ENCODE measurements around the gene ALDH3A1.

ALDH3A1 gene

DNA sequence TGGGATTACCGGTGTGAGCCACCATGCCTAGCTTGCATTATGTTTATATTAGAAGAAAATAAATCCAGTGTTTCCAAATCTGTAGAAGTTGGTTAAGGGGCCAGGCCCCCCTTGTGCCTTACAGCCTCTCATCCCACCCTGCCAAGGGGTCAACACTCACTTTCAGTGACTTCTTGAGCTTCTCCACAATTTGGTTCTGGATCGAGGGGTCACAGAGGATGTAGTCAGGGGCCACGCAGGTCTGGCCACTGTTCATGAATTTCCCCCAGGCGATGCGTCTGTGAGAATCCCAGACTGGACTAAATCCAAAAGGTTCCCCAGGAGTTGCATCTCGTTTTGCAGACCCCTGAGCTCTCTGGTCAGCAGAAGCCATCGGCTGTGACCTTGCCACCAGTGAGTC lies 7.2 kb downstream of the ALDH3A1 start:
- no peak for ATAC-seq

DNA sequence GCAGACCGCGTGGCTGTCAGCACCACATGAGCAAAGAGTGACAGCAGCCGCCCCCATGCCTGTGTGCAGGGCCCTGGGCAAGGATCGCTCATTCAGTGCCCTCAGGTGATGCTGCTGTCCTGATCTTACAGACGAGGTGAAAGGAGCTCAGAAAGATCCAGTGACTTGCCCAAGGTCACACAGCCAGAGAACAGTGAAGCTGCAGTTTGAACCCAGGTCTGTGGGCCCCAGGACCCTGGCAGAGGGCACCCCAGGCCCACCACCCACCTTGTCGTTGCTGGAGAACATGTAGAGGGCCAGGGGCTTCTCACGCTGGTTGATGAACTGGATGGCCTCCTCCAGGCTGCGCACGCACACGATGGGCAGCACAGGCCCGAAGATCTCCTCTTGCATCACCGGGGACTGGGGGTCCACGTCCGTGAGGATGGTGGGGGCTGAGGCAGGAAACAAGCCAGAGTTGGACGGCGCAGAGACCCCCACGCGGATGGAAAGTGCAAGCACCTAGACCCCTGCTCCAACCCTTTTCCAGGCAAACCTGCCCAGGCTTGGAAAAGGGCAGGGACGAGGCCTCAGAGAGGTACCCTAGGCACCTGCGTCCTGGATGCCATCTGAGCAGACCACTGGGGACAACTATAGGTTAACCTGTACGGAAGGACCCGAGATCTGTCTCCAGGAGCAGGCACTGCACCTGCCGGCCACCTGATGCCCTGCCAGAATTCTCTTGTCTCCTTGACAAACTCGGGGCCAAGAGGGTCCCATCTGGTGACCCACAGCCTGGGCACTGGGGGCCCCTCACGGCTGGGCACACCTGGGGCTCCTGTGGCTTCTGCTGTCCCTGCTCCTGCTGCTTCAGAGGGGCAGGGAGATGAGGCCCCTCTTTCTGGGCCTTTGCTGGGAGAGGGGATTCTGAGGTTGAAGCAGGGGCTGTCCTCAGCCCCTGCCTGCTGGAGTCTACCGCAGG lies 8.6 kb downstream of the ALDH3A1 start:
- ATAC-seq: no peak

DNA sequence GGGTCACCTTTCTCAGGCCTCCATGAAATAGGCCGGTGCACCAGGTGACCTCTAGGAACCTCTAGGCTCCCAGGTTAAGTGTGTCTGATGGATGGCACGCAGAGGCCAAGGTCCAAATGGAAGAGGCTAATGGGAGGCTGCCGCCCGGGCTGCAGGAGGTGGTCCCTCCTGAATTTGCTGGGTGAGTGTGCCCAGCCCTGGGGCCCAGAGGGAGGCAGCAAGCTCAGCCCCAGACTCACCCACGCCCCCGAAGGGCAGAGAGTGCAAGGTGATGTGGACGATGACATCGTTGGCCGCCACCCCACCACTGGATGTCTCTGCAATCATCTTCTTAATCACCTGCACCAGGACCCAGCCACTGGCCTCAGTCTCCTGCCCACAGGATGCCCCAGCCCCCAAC lies 9.3 kb downstream of the ALDH3A1 start:
- no peak for ATAC-seq

DNA sequence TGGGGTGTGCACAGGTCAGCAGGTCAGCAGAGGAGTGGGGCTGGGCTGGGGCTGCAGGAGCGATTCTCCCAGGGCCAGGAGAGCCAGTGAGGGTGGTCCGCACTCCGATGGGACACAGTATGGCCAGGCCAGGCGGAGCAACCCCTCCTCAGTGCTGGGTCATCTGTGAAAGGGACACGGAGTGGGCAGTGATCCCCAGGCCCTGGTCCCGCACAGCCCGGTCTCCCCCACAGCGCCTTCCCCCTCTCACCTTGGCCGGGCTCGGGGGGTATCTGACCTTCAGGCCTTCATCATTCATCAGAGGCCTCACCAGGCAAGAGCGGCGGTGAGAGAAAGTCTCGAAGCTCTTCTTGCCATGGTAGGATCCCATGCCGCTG lies 10.0 kb downstream of the ALDH3A1 start:
- ATAC-seq: no peak

DNA sequence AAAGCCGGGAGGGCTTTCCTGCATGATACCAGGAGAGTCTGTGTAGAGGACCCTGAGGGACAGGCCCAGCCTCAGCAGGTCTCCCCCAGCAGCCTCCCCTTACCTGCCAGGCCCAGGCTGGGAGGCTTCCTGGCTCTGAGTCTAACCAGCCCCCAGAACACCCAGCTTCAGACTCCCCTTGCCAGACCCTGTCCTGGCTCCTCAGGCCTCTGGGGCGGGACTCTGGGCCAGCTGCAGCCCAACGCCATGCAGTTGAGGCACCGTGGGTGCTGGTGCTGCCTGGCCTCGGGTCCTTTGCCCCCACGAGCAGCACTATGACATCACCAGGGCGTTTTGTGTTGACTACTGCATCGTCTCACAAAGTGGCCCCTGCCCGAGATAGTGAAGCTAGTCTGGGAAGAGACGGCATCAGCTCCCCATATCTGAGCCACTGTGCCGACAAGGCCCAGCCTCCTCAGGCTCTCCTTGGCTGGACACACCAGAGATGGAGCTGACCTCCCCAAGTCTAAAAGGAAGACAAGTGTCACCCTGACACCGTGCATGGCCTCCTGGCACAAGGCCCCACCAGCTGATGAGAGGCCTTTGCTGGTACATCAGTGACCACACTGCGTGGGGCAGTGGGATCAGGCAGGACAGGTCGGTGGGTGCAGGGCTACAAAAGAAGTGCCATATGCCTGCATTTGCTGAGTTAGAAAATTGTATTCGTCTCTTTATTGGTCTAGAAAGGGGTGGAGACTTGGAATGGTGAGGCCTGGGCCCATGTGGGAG lies 10.6 kb downstream of the ALDH3A1 start:
- no peak for ATAC-seq

DNA sequence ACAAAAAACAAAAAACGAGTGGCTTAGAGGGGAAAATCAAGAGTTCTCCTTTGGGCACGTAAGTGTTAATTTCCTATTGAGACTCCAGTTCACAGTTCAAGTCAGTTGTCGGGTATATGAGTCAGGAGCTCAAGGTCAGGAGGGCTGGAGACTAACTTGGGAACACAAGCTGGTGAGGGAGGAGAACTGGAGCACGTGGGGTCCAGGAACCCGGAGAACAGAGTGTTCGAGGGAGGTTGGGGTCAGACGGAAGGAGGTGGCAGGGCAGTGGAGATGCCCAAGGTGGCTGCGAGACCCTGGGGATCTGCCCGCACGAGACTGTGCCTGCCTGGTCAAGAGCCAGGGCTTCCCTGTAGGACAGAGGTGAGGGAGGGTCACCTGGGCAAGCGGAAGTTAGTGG lies 12.0 kb downstream of the ALDH3A1 start:
- ATAC-seq: no peak

DNA sequence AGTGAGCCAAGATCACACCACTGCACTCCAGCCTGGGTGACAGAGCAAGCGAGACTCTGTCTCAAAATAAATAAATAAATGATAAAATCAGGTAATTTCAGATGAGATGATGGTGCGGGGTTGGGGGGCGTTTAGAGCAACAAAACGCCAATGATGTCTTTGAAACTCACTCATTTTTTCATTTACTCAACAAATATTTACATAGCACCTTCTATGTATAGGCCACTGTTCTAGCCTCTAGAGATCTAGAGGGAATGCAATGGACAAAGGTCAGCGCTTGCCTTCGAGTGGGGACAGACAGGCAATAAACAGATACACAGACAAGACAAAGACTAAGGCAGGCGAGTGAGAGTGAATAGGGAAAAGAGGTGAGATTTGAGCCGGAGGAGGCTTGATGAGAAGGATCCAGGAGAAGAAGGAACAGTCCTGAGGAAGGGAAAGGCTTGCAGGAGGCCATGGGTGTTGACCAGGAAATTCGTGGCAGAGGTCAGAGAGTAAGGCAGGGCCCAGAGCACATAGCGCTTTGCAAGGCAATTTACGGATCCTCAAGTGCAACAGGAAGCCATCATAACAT lies 14.1 kb downstream of the ALDH3A1 start:
- ATAC-seq: no peak

DNA sequence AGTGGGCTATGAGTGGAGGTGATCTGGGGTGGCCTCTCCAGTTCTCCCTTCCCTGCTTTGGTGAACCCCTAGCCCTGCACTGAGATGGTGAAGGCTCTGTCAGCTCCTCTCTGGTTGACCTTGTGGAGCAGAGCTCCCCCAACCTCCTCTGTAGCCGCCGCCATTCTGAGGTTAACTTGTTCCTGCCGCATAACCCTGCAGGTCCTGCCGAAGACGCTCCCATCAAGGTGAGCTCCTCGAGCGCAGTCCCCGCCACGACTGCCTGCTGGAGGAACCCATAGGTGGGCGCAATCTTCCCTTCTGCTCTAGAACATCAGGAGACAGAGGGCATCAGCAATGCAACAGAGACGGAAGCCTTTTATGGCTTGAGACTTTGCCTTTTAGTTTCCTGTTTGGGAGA lies 16.5 kb downstream of the ALDH3A1 start:
- ATAC-seq: no peak

DNA sequence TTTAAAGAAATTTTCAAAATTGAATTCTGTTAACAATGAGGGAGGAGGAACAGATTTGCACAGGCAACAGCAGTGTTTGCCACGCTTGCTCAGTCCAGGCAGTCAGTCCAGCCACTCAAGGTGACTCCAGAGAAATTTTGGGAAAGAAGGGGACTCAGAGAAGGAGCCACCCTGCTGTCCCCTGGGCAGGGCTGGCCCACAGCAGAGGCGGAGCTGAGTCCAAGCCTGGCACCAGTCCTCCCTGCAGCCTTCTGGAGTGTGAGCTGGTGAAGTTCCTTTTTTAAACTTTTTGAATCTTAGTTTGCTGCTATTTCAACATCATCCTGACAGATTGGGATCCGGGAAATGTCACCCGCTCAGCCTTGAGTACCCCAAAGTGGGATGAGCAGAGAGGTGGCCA lies 17.3 kb downstream of the ALDH3A1 start:
- ATAC-seq: no peak

DNA sequence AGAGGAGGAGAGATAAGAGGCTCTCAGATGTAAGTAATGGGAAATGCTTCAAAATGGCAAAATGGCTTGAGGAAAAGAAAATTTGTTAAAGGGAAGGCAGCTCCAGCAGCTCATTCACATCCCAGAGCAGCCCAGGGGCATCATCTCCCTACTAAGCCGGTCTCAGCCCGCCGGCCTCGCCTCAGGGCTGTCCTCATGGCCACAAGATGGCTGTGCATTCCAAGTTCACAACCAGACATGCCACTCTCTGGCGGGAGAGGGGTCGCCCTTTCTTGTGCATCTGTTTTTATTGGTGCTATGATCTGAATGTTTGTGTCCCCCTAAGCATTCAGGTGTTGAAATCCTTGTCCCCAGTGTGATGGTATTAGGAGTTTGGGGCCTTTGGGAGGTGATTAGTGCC lies 18.2 kb downstream of the ALDH3A1 start:
- no peak for ATAC-seq

DNA sequence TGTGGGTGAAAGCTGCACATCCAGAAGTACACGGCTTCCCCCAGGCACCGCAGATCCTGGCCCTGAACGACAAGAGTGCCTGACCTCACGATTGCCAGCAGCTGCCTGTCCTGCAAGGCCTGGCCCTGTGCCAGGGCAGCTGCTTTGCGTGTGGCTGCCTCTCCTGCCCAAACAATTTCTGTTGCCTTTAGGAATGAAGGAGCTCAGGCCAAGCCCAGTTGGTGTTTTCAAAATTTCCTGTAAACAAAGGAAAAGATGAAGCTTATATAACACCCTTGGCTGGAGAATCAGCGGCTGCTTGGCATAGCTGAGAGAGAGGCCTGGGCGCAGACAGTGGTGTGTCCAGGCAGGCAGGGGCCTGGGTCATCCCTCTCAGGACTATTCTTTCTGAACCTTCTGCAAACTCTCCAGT lies 20.0 kb downstream of the ALDH3A1 start:
- no peak for ATAC-seq

DNA sequence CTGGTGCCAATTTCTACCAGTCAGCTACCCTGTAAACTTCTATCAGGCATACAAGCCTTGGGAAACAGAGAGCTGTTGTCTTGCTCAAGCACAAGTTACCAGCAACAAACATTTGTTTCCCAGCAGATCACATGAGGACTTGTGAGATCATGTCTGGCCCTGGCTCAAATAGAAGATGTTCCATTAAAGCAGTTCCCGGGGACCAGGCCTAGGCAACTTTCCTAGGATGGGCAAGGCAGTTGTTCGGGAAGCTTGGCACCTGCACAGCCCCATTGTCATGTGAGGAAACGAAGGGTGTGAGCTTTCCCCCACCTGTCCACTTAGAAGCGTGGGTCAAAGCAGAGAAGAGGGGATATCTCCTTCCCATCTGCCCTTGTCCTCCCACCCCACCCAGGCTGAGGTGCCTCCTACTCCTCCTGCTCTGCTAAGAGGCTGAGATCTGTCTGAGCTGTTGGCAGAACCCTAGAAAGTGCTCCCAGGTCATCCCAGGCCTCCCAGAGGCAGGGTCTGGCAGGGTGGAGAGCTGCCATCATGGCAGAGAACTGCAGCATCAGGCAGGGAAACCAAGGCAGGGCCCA lies 20.5 kb downstream of the ALDH3A1 start:
- no peak for ATAC-seq

DNA sequence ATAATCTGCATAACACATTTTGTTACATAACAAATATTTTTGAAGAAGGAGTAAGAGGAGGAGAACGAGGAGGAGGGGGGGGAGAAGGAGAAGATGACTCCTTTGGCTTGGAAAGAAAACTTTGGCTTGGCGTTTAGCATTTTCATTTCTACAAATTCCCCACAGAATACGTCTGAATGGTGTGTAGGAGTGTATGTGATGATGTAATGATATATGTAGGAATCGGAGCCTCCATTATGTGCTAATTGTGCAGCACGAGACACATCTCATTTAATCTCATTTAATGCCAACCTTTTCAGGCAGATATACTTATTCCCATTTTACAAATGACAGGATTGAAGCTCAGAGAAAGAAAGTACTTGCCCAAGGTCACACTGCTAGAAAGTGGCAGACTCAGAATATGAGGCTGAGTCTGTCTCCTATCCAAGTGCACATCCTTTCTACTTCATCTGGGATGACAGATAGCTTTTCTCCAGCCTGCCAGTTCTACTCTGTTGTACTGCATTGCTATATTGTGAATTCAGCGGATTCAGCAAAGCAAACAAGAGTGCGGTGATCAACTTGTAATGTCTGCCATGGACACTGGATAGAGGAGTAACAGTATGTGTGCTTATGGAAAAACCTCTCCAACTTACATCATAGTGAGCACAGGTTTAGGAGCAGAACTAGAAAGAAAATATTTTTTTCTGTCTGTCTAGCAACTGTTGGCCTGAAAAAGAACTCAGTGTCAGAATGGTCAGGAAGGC lies 21.3 kb downstream of the ALDH3A1 start:
- ATAC-seq: no peak

DNA sequence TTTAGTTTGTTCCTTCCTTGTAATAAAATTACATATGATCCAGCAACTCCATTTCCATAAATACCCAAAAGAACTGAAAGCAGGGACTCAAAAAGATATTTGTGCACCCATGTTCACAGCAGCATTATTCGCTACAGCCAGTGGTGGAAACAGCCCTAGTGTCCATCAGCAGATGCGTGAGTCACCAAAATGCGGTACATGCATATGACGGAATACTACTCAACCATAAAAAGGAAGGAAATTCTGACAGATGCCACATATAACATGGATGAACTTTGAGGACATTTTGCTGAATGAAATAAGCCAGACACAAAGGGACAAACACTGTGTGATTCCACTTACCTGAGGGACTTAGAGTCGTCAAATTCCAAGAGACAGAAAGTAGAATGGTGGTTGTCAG lies 22.6 kb downstream of the ALDH3A1 start:
- no peak for ATAC-seq

DNA sequence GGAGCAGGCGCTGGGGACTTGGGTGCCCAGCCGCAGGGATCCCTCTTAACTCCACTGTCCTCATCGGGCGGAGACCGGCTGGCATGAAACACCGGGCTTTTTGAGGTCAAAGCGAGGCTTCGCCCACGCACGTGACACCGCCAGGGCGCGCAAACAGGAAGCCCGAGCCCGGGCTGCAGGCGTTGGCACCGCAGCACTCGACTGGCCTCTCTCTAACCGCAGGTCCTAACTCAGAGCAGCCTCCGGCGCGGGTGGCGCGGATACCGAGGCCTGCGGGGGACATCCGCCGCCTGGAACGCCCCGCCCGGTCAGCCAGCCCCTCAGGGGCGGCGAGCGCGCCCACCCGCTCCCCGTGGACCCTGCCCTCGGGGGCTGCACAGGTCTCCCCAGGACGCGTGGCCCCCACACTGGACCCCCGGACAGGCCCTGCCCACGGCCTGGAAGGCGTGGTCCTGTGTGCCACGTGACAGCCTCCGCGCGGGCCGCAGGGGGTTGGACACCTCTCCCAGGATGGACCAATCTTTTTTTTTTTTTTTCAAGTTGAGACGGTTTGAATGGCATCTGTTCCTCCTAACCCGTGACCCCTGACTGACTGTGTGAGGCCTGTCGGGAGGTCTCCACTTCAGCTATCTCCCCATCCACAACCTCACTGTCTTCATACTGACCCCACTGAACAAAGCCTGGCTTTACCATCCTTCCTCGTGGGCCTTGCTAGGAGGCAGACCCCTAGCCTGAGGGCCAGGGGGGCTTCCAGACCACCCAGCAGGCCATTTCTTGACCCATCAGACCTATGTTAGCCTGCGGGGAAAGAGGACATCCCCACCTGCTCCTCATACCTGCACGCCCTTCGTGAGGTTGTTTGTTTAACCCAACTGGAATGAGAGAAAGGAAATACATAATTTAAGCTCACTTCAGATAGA lies 23.3 kb downstream of the ALDH3A1 start:
- ATAC-seq: peak; percentile 78 to 82

DNA sequence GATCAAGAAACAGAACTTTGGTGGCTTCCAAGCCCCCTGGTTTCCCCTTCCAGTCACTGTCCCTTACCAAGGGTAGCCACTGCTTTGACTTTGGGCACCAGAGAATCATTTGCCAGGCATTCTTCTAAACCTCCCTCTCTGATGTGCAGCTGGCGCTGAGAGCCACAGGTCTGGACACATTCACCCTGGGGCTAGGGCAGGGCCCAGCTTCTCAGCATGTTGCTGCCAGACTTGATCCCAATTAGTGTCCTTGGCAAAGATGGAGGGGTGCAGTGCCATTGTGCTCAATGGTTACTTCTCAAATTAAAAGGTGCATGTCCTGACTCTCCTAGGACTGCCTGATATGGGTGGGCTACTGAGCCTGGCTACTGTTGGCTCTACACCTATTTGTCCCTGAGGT lies 24.1 kb downstream of the ALDH3A1 start:
- ATAC-seq: no peak

DNA sequence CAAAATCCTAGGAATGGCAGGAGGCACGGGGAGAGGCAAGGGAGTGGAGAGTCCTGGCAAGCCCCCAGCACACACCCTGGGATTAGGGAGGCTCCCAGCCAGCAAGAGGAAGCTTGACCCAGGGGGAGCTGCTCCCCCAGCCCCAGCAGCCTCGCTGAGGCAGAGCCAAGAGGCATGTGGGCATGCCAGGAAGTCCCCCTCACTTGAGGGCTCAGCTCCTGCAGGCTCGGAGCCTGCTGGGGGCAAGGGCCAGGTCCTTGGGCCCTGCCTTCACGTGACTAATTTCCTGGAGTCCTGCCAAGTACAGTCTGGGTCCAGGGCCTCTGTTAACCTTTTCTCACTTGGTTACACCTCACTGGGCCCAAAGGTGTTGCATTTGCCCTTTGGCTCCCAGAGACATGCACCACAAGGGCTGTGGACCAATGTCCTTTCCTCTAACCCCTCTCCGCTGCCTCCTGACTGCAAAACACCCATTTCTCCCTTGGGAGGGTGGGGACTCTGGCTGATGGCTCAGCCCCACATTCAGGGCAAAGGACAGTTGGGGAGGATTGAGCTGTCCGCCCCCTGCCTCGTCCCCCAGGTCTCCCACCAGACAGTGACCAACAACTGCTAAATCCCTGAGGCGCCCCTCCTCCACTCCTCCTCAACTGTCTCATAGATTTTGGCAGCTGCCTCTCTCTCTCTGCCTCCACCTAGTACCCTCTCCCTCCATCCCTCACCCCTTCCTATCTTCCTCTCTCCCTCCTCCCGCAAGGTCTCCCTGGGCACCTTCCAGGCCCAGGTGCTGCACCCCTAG lies 27.3 kb downstream of the ALDH3A1 start:
- no peak for ATAC-seq

DNA sequence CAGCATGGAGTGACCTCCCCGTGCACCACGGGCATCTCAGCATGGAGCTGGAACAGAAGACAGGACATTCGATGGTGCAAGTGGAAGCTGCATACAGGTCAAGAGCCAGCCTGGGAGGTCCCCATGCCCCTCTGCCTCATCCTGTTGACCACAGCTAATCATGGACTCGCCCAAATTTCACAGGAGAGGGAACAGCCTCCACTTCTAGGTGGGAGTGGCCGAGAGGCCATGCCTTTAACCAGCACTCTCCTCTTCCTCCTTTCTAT lies 28.0 kb downstream of the ALDH3A1 start:
- no peak for ATAC-seq

DNA sequence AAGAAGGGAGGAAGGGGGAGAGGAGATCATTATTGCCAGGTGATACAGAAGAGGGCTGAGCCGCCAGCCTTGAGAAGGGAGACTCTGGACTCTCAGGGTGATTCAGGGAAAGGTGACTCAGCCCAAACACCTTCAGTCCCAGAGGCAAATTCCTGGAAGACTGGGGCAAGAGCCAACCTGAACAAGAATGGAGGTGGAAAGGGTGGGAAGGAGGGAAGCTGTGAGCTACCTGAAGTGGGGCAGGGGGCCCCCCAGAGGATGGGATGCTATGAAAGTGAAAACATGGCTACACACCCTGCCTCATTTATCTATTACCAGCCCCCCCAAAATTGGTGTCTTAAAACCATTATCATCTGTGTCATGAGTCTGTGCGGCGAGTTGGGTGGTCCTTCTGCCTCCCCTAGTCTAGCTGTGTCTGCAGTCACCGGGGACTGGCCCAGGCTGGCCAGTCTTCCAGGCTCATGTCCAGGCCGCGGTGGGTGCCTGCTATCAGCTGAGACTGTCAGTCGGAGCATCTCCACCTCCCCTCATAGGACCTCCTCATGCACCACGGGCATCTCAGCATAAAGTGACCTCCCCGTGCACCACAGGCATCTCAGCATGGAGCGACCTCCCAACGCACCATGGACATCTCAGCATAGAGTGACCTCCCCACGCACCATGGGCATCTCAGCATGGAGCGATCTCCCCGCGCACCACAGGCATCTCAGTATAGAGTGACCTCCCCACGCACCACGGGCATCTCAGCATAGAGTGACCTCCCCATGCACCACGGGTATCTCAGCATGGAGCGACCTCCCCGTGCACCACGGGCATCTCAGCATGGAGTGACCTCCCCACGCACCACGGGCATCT lies 28.5 kb downstream of the ALDH3A1 start:
- ATAC-seq: no peak
